HG03558 (cell line): ENCODE data around the gene RPA3.
"Not testable (repeated sequence)": the region's sequence is repeated elsewhere in the genome, so short reads cannot be mapped to it uniquely, and the experiment has no call there.

Experiments
- ATAC-seq: cut with Tn5 transposase; IDR thresholded peaks from one replicate; pipeline ENCODE4 v1.9.1; 2021; ENCODE audit warnings: moderate number of reproducible peaks; ENCODE audit not compliant: unreplicated experiment; ENCODE audit errors: extremely low read depth

RPA3 gene

DNA sequence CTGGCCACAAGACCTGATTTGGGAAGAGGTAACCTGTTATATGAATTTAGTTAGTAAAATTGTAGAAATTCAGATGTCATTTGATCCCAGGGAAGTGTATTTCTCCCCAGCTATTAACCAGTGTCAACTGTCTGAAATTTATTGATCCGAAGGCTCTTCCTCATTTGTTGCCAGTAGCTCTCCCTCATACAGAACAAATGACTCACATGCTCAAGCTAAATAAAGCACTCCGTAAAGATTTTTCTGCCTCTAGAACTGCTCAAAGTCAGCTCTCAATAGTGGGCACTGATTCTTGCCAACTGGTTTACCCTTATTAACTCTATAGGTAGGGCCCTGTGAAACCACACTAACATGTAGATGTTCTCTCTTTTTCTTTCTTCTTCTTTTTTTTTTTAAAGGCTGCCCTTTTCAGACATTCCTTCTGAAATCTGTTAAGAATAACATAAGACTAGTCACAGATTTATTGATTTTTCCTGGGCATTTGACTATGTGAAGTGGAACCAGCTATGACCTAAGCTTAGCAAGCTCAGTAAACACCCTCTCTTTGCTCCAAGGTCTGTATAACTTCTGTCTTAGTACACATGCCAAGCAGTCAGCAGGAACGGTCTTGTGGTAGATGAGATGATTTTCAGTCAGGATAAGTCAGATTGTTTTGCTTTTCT is 21.8 kb downstream of the RPA3 start:
- no peak for ATAC-seq

DNA sequence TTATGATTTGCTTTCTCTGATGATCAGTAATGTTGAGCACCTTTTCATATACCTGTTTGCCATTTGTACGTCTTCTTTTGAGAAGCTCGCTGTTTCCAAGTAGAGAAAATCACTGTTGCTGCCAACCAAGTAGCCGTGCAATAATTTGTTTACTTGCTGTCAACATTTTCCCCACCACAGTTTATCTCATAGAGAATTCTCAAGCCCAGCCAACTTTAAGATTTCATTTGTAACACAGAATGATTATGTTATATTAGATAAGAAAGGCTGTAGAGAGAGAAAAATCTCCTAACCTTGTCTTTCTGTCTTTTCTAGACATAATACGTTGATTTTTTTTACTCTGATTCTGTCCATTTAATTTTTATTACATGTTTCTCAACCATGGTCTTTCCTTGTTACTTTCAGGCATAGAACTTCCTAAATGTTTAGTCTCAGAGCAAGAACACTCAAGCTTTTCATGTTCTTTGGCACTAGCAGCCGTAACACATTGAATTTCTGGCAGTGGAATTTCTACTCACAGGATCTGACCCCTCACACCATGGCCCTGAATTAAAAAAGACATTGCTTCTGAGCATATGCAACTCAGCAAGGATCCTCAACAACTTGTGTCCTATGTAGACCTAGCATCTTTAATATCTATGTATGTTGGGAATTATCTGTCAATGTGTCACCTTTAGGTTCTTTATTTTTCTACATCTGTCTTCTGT is 23.1 kb downstream of the RPA3 start:
- no peak for ATAC-seq

DNA sequence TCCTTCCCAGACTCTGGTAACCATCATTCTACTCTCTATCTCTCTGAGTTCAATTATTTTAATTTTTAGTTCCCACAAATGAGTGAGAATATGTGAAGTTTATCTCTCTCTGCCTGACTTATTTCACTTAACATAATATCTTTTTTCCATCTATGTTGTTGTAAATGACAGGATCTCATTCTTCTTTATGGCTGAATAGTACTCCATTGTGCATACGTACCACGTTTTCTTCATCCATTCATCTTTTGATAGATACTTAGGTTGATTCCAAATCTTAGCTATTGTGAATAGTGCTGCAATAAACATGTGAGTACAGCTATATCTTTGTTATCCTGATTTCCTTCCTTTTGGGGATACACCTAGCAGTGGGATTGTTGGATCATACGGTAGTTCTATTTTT is 23.9 kb downstream of the RPA3 start:
- ATAC-seq, result no peak

DNA sequence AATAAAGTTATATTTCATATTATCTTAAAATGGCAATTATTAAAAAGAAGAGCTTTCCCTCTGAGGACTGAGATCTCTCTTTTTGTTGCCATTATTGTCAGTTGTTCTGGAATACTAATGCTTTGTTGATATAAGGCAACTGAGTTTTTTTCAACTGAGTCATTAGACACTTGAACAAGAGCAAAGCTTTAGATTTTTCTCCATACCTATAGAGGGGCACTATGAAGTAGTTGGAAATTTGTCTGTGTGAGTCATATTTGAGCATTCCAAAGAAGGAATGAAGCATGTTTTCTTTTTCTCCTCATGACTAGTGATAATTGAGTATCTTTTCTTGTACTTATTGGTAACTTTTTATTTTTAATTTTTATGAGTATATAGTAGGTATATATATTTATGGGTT is 24.5 kb downstream of the RPA3 start:
- no peak for ATAC-seq

DNA sequence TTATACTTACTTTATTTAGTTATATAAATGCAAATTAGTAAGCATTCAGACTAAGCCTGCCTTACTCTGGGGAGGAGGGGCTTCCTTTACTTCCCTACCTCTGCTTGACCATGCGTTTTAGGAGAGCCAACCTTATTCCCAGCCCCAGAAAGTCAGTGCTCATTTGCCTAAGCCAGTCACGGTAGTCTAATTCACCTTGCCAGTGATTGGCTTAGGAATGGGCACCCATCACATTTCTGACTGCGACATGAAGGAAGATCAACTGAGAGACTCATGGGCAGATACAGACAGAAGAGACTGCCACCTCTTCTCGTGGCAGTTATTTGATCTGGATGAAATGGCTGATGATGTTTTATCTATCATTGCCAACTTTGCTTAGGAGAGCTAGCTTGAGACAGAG is 29.5 kb downstream of the RPA3 start:
- ATAC-seq, result no peak

DNA sequence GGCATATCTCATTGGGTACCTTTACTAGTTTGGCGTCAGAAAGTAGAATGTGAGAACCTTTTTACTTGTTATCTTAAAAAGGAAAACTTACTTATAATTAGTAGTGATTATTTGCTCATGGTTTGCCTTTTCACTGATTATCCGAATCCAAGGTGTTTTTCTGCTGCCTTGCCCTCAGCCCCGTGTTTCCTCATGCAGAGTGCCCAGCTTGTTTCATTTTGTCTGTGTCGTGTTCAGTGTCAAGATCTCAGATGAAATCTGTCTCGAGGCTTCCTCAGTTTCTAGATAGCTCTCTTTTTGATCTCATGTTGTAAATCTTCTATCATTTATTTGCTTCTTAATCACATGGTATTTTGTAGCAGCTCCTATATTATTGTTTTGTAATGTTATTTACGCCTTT is 30.1 kb downstream of the RPA3 start:
- ATAC-seq, result no peak

DNA sequence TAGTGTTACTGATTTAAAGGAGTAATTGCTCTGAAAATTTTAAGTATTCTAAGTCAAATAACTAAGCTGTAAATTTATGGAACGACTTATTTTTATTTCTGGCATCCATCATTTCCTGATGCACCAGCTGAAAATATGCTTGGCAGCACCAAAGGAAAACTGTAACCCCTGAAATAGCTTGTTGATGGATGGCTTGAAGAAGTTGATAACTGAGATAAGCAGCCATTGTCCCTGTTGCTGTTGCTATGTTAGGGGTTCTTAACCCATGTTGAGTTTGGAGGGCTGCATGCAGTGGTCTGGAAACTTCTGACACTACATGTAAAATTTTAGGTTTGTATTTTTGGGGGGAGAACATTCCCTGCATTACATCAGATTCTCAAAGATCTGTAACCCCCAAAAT is 30.6 kb downstream of the RPA3 start:
- no peak for ATAC-seq

DNA sequence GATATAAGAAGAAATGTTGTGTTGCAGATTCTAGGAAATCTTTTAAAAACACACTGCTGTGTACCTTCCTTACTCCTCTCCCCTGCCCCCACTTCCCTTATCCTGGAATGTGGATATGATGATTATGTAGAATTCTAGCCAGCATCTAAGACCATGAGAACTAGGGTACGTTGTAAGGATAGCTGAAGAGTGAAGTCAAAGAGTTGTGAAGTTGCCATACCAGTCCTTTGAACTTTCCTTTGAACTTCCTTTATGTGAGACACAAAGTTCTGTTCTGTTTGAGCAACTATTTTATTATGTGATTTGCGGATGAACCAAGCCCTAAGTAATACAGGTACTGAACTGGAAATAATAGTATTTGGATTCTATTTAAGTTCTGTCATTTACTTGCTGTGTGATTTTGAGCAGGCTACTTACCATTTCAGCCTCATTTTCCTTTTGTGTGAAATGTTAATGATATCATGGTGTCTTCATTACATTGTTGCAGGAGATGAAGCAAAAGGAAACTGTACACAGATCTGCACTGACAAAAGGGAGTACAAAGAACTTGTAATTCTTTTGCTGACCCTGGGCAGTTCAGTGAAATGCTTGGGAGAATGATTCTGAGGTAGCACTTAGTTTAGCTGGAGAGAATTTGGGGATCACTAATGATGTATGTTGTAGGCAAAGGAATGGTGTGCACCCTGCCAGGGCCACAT is 31.4 kb downstream of the RPA3 start:
- ATAC-seq, result no peak

DNA sequence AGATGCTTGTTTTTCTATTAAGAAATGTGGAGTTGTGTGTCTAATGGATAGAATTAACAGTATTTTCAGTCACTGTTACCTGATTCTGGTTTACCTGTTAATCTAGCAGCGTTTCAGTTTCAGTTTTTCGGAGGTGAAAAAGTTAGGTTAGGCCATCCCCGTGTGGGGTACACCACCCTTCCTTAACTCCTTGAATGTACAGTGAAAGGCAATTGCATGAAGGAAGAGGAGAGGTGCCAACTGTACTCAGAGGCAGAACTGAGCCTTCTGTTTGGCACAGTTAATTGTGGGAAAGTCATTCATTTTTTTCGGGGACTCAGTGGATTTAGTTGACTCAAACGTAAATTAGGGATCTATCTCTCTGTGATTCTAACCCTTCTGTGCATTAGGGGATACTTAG is 35.5 kb downstream of the RPA3 start:
- ATAC-seq, result no peak

DNA sequence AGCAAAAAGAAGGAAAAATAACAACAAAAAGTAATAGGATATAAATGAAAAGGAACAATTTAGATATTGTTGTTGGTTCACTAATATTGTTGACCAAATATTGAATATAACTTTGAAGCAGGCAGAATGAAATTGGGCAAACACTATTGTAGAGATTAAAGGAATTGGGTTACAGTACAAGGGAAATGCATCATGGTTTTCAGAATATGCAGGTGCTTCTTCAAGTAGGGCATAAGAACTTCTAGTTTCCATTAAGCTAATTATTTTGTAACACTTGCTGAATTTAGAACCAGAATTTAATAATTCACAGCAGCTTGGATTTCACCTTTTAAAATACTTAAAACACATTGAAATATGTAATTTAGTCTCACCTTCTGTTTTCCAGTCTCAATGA is 36.5 kb downstream of the RPA3 start:
- no peak for ATAC-seq

DNA sequence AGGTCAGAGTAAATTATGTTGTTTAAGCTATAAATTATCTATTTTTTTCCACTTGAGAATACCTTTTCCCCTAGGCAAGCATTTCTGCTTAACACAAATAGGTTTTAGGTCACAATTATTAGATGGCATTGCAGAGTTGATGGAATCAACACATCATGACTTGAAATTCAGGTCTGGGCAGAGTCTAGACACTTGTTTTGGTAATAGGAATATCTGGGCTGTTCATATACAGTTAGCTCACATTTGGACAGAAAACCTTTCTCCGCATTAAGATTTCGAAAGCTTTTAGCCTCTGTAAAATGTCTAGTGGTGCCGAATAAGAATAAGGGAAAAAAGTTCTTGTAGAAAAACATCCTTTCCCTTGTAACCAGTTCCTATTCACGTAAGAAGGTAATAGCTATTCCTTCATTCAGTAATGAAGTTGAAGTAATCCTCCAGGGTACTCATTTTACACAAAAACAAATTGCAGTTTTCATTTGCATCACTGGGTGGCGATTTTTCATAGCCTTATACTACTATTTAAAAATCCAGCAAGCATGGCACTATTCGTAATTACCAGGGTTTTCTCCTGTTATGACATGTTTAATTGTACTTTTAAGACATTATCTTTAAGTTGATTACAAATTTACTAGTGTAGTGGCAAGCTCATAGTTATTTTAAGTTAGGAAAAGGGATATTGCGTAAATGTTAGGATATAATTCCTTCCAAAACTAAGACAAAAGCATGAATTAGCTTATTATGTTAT is 37.0 kb downstream of the RPA3 start:
- no peak for ATAC-seq

DNA sequence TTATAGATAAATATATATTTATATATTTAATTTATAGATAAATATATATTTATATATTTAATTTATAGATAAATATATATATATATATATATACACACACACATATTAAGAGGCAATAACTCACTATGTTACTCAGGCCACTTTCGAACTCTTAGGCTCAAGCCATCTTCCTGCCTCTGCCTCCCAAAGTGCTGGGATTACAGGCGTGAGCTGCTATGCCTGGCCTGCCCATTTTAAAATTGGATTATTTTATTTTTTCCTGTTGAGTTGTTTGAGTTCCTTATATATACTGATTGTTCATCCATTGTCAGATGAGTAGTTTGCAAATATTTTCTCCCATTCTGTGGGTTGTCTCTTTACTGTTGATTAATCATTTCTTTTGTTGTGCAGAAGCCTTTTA is 38.8 kb downstream of the RPA3 start:
- ATAC-seq, result not testable (repeated sequence)

DNA sequence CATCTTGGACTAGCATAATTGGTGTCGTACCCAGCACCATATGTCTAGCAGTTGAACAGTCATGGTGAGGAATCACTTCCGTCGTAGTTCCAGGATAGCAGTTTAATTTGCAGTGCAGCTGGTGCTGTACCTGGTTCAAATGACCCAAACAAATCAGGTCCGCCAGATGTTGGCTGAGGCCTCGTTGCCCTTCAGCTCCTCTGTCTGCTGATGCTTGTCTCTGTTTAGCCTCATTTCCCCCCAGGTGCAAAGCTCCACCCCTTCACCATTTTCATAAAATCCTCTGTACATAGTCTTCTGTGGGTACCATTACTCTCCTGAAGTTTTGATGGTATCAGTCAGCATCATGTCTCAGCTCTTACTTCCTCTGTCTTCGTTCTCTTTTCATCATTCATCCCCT is 42.7 kb downstream of the RPA3 start:
- ATAC-seq, result no peak

DNA sequence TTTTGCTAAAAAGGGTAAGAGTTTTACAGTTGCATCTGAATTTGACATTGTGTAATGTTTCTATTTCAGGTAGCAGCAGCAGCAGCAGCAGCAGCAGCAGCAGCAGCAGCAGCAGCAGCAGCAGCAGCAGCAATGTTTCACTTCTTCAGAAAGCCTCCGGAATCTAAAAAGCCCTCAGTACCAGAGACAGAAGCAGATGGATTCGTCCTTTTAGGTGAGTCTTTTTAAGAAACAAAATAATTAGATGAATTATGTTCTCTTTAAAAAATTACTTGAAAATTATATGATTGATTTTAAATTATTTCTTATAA is 45.2 kb downstream of the RPA3 start:
- ATAC-seq, result no peak

DNA sequence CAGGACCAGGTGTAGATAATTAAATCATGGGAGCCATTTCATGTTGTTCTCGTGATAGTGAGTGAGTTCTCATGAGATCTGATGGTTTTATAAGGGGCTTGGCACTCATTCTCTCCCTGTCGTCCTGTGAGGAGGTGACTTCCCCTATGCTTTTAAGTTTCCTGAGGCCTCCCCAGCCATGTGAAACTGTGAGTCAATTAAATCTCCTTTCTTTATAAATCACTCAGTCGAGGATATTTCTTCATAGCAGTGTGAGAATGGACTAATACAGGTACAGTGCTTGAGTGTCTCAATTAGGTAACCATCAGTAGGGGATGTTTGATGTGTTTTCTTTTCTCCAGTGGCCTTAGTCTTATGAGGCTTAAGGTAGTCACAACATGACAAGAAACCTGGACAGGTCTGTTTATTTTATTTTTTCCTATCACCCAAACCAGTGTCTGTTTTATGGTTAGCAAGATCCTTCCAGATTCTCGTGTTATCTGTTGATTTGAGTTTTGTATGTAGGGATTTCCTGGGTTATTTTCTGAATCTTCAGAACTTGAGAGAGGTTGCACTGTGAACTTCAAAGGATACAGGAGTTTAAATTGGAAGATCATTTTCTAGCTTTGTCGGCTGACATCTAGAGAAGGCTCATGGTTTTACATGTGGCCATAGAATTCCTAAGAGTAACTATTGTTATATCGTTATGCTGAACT is 45.7 kb downstream of the RPA3 start:
- ATAC-seq, result no peak

DNA sequence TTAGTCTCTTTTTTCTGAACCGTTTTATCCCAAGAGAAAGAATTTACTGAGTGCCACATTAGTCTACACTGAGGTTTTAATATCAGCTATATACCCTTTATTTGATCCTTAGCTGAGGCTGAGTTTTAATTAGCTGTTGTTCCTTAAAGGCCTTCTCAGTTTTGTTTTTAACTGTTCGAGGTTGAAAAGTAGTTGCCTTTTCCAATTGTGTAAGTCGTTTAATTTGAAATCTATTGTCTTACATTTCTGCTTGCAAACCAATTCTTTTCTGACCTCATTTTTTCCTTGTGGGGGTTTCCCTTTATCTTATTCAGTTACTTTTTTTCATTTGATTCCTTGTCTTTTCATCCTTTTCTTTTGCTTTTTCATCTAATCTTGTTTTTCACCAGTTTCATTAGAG is 47.0 kb downstream of the RPA3 start:
- no peak for ATAC-seq

DNA sequence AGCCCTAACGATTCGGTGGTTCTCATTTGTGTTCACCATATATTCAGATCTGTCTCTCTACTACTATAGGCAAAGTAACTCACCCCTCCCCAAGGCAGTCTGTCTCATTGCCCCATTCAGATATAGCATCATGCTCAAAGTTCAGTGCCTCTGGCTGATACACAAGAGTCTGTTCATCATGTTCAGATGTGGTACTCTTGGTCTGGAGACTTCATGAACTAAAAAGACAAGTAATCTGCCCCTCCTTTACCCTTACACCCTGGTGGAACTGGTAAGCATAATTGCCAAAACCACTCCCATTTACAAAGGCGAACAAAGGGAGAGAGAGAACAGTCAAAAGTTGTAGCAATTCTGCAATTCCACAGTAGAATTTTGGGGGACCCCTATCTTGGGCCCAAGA is 47.9 kb downstream of the RPA3 start:
- ATAC-seq, result no peak

DNA sequence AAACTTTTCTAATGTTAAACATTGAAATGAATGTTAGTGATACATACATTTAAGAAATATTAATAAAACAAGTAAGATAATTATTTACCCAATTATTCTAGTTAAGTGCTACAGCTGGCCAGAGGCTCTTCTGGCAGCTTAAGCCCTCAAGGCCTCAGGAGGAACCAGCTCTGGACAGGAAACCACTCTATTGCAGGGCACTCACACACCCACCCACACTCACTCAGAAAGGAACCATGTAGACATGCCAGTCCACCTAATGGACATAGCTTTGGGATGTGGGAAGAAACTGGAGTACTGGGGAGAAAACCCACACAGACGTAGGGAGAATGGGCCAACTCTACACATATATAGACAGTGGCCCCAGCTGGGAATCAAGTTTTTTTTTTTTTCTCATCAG is 49.7 kb downstream of the RPA3 start:
- no peak for ATAC-seq

DNA sequence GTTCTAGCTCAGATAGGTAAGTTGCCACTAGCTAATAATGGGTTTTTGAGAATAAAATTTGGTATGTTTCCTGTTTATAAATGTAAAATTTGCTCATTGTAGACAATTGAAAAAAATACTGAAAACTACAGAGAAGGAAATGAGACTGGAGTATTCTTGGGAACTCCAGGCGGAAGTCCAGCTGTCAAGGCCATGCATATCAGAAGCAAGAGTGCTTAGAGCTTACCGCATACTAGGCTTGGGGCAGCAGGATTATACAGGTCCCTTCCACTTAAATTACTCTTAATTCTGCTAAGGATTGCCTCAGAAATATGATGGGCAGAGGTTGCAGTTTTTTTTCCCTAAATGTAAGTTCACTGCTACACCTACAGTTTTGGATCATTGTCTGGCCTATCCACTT is 51.2 kb downstream of the RPA3 start:
- no peak for ATAC-seq

DNA sequence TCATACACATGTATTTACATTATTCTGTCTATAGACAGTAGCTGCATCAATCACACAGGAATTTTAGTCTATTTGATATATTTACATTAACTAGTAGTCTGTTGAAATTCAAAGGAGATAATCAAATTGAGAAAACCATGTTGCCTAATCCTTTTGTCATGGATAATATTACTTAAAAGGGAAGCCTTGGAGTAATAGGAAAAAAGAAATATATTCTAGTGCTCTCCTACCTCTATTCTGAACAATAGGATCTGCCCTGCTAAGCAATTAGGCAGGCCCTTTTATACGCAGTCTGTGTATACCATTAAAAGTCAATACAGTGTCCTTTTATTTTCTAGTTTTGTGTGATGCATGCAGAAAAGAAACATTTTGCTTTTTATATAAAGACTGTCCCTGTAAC is 53.4 kb downstream of the RPA3 start:
- no peak for ATAC-seq

DNA sequence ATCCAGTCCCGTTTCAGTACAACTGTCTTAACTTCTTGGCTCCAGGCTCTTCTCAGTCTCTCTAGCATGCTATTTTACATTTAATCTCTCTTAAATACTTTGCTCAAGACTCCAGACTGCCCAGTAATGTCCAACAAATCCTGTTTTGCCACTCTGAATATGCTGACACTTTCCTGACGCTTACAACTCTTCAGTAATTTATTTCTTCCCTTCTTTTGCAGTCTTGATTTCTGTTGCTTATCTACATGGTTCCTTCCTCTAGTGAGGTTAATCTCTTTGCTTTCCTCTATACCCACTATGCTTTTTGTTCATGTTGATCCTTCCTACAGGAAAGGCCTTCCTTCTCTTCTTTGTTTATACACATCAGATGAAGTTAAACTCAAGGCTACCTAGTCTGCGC is 54.1 kb downstream of the RPA3 start:
- ATAC-seq, result no peak
